IPS-18c (cell line): ENCODE measurements around the gene MBLAC2.

ENCODE experiments used
- H3K4me3 ChIP-seq: 2 replicates; pipeline ENCODE4 v1.7.0; 2013; ENCODE audit warnings: low read depth, mild to moderate bottlenecking, low read length, moderate library complexity; ENCODE audit not compliant: insufficient read depth
- H3K9me3 ChIP-seq: one replicate; pipeline ENCODE4 v1.6.1; 2013; ENCODE audit warnings: mild to moderate bottlenecking, low read length, moderate library complexity; ENCODE audit not compliant: control insufficient read depth, insufficient read depth

Gene MBLAC2

GRCh38 chr5:90474235-90475107 is at the start of gene MBLAC2, which contains the start of gene POLR3G:
Gene MBLAC2, minus strand, starts transcription at chr5:90474771. Its CDS starts 479 bp downstream, at chr5:90474292.
Gene POLR3G, plus strand, starts transcription at chr5:90474864. Its CDS starts 10,704 bp downstream, at chr5:90485568.
- H3K9me3 ChIP-seq: no peaks in the 10 kb centered on the region
- peak within 1 kb of the TSS; percentile 87 for H3K4me3 ChIP-seq

GRCh38 chr5:90519081-90519480 is 44.5 kb upstream of the MBLAC2 start:
- Histone ChIP-seq H3K4me3 (no peak overlapping the region), H3K9me3 (no peaks in the 10 kb centered on the region)

DNA sequence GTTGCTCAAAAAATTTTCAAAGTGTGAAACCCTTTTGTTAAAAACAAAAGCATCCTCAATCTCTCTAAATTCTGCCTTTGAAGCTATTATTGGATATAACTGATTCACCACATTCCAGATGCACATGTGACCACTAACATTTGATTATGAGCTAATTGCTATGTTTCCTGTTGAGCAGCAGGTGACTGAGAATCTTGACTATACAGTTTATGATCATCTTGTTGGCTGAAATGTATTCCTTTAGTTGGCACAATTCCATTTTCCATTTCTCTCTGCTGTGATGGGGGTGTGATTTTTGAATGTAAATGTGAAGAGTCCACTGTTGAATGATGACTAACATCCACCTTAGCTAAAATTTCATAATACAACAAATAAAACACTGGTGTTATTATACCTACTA is 44.1 kb upstream of the MBLAC2 start:
- H3K4me3 ChIP-seq: no peak overlapping the region
- H3K9me3 ChIP-seq: no peaks in the 10 kb centered on the region

GRCh38 chr5:90514520-90514919 is 39.9 kb upstream of the MBLAC2 start:
- H3K9me3 ChIP-seq: no peaks in the 10 kb centered on the region
- no peak overlapping the region for H3K4me3 ChIP-seq

DNA sequence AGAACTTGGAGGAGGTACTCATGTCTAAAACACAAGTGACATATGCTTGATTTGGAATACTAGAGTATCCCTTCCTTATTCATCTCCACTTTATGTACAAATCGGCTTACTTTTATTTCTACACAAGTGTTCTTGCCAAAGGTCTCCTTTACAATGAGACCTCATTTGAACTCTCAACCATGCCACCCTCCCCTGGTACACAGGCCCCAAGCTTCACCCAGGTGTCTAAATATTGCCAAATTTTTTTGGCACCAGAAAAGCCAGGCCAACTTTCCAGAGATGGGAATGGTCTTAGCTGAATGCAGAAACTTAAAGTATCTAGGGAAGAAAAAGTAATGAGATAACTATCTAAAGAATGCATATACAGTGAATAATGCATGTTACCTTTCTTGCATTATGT is 35.9 kb upstream of the MBLAC2 start:
- Histone ChIP-seq H3K4me3 (no peak overlapping the region), H3K9me3 (no peaks in the 10 kb centered on the region)

DNA sequence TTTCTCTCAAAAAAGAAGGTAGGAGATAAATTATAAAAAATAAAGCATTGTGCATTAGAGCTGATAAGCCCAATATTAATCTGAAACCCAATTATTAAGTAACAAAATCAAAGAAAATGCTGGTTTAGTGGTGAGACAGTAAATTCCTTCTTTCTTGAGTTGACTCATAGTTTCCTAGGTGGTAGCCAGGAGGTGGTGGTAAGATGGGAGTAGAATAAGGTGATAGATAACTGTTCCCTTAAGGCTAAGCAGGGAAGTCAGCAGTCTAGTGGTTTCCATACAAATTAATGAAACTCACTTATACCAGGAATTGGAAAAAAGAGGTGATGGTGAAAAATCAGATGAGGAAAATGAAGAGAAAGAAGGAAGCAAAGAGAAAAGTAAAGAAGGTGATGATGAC is 31.6 kb upstream of the MBLAC2 start:
- Histone ChIP-seq H3K9me3 (no peaks in the 10 kb centered on the region), H3K4me3 (no peak overlapping the region)

DNA sequence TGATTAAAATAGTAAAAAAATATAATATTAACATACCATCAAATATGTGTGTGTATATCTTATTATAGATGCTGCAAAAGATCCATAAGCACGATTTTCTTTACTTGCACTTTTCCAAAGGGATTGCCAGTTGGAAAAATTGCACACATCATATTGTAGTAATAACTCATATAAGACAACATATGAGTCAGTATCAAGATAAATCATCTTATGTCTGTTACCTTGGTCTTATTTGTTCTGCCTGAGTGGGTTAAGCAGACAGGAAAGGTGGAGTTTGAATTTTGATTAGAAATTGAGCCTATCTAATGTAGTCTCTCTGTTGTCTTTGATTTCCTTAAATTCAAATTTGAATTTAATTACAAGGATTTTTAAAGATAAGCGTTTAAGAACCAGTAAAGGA is 30.2 kb upstream of the MBLAC2 start:
- no peak overlapping the region for H3K4me3 ChIP-seq
- H3K9me3 ChIP-seq: no peaks in the 10 kb centered on the region

DNA sequence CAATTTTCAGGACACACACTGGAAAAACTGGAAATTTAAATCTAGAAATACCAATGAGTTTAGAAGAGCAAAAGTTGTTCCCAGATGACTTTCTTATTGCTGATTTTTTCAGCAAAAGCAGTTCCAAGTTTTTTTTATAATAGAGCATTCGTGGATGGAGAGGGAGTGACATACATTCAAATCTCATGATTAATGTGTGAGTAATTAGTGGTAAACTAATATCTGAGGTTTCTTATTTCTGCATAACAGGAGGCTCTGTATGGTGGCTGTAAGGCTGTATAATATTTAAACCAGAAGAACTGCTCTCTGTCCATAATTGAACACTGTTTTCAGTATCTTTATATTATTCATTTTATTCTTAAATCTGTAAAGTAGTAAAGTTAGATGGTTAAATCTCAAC is 29.0 kb upstream of the MBLAC2 start:
- Histone ChIP-seq H3K9me3 (no peaks in the 10 kb centered on the region), H3K4me3 (no peak overlapping the region)

DNA sequence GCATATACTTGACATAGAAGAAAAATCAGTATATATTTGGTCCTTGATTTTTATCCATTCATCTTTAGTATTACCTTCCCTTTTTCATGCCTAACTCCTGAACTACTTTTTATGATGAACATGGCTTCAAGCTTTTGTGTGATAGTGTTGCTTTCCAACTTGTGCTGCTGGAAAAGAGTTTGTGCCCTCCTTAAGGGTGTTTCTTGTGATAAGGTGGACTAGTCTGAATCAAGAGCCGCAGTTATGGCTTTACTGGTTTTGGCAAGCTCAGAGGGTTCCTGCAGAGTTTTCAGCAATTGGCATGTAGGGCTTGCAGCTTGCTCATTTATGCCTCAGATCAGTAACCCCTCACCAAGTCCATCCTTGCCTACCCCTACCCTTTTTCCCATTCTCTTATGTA is 20.6 kb upstream of the MBLAC2 start:
- H3K9me3 ChIP-seq: no peaks in the 10 kb centered on the region
- no peak overlapping the region for H3K4me3 ChIP-seq

- Histone ChIP-seq H3K9me3 (no peaks in the 10 kb centered on the region), H3K4me3 (no peak overlapping the region)
These were observed 19.5 kb upstream of the MBLAC2 start for GRCh38 chr5:90494043-90494442.

- no peak overlapping the region for H3K4me3 ChIP-seq
- H3K9me3 ChIP-seq: no peaks in the 10 kb centered on the region
These were observed 14.2 kb upstream of the MBLAC2 start for GRCh38 chr5:90488791-90489190.

DNA sequence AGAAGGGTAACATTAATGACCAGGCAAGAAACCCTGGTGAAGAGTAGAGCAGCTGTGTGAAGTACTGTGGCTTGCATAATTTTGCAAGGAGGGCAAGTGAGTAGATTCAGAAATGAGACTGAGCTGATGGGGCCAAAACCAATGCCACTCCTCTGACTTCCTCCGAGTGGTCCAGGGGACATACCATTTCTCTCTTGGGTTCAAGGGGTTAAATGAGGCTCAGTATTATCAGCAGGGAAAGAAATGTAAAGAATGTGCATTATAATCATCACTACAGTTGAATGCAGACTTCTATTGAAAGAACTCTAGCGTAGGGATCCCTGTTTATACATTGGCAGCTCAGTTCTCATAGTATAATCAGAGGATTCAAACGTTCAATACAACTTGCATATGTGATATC is 10.0 kb upstream of the MBLAC2 start:
- Histone ChIP-seq H3K4me3 (no peak overlapping the region), H3K9me3 (no peaks in the 10 kb centered on the region)

DNA sequence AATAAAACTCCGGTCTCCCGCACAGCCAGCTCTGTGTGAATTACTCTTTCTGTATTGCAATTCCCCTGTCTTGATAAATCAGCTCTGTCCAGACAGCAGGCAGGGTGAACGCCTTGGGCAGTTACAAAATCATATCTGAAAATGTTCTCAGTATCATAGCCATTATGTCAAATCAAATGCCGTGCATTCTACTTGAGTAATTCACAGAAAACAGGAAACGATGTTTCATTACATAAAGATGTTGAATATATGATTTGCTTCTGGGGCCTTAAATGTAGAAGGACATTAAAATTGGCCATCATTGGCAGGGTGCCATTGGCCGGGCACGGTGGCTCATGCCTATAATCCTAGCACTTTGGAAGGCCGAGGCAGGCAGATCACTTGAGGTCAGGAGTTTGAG is 8.6 kb upstream of the MBLAC2 start:
- Histone ChIP-seq H3K4me3 (no peak overlapping the region), H3K9me3 (no peaks in the 10 kb centered on the region)

GRCh38 chr5:90480699-90481098 is 6.1 kb upstream of the MBLAC2 start:
- no peak overlapping the region for H3K4me3 ChIP-seq
- no peaks in the 10 kb centered on the region for H3K9me3 ChIP-seq

DNA sequence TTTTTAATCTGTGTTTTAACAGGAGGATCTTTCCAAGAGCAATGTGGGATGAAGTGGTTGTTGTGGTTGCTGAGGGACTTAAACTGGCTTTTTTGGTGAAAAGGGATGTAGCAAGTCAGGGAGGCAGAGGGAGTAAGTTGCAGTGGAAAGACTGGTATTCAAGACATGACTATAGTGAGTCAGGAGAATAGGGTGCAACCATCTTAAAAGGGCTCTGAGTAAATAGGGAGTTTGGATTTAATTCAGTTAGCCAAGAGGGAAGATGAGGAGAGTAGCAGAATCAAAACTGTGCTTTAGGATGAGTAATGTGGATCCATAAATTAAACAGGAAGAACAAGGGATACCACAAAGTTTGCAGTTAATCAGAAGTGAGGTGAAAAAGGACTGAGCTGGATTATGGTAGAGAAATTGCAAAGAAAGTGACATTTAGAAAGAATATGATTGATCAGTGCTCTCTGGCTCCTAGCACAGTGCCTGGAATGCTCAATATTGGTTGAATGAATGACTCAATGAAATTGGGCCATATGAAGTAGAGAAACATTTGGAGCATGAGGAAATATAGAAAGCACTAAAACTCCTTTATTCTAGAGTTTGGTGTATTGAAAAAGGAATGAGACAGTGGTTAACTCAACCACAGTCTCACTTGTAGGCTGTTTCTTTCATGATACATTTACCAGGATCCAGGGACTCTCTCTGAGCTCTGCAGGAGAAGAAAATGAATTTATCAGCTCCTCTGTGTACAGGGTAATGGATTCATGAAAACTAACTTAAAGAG is 5.2 kb upstream of the MBLAC2 start:
- Histone ChIP-seq H3K4me3 (no peak overlapping the region), H3K9me3 (no peaks in the 10 kb centered on the region)

- H3K4me3 ChIP-seq: peak overlapping the region; percentile 5; the same call in 1 of the 2 replicates
These were observed 3.1 kb upstream of the MBLAC2 start for GRCh38 chr5:90477621-90478215.

GRCh38 chr5:90477073-90477472 is 2.5 kb upstream of the MBLAC2 start:
- Histone ChIP-seq H3K9me3 (no peaks in the 10 kb centered on the region), H3K4me3 (no peak overlapping the region; the same call in 1 of the 2 replicates)

More at GRCh38 chr5:90477621-90478215, 3.1 kb upstream of the MBLAC2 start:
- H3K9me3 ChIP-seq: no peaks in the 10 kb centered on the region

DNA sequence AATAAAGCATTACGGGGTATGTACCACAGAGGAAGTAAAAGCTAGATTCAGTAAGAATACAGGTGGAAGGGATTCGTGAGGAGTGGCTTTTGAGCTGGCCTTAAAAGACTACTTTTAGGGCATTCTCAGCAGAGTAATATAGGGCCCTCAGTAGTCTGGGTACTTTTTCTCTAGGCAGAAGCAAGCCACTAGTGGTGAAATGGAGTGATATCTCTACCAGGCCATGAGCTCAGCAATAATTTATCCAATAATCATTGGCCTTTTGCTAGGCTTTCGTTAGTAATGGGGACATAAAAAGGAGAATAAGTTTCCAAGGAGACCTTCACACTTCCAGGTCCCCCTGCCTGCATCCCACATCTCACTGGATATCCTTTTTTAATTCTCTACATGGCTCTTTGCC is 1.8 kb upstream of the MBLAC2 start:
- H3K4me3 ChIP-seq: peak overlapping the region; percentile 87; the same call in 1 of the 2 replicates
- H3K9me3 ChIP-seq: no peaks in the 10 kb centered on the region
